ENCODE results near the gene NDUFV2. TPM values are rescaled to one million over a fixed set of nuclear protein-coding genes. Genes with fewer than 3 reads are reported as not detected.
A peak's percentile ranks its signal among the peaks of the same experiment; 100 is the strongest.

NDUFV2 gene
- total RNA-seq, 1 experiment from 2014 or later, result 211 TPM

GRCh38 chr18:9055626-9056025 lies 46.9 kb upstream of the NDUFV2 start:
- DNase-seq, result no peak
- no peaks in the 10 kb centered on the region for H3K36me3 Mint-ChIP-seq (ENCODE audit: insufficient read depth, unreplicated experiment)
- no peaks in the 10 kb centered on the region for H3K27me3 Mint-ChIP-seq (ENCODE audit: insufficient read depth, unreplicated experiment)
- ChIA-PET POLR2A (no interaction called here), CTCF (no interaction called here)
- Histone ChIP-seq H3K9me3 (peaks cover 24% of the 10 kb centered on the region), H3K4me3 (ENCODE audit: low read depth, low read length) (no peak overlapping the region), H3K27me3 (replicated peaks; ENCODE audit: control insufficient read depth, insufficient read depth, low read length) (no peaks in the 10 kb centered on the region), H3K4me1 (peaks cover 9% of the 10 kb centered on the region), H3K36me3 (ENCODE audit: control insufficient read depth, insufficient read depth, low read length) (no peaks in the 10 kb centered on the region)
- H3K4me1 Mint-ChIP-seq (ENCODE audit: low read depth, unreplicated experiment), result peaks cover 9% of the 10 kb centered on the region
- BruUV-seq (replicated peaks), result no TSS peak
- intact Hi-C loops (cut with micrococcal nuclease; ENCODE audit: unreplicated experiment), result loop anchor here (5.0 kb wide), 2 partner anchors 58 to 353 kb away; no protein-coding TSS in a partner anchor
- TF ChIP-seq, protein P1, sequence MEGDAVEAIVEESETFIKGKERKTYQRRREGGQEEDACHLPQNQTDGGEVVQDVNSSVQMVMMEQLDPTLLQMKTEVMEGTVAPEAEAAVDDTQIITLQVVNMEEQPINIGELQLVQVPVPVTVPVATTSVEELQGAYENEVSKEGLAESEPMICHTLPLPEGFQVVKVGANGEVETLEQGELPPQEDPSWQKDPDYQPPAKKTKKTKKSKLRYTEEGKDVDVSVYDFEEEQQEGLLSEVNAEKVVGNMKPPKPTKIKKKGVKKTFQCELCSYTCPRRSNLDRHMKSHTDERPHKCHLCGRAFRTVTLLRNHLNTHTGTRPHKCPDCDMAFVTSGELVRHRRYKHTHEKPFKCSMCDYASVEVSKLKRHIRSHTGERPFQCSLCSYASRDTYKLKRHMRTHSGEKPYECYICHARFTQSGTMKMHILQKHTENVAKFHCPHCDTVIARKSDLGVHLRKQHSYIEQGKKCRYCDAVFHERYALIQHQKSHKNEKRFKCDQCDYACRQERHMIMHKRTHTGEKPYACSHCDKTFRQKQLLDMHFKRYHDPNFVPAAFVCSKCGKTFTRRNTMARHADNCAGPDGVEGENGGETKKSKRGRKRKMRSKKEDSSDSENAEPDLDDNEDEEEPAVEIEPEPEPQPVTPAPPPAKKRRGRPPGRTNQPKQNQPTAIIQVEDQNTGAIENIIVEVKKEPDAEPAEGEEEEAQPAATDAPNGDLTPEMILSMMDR (IDR thresholded peaks at IDR 0.05; ENCODE audit: insufficient read depth in 1 of 2, low read depth in 1 of 2, low read length in 1 of 2, severe bottlenecking in 1 of 2, unreplicated experiment in 1 of 2), result no peak
- no peak overlapping the region for H3K27ac Mint-ChIP-seq (ENCODE audit: unreplicated experiment)
- H3K9me3 Mint-ChIP-seq (ENCODE audit: unreplicated experiment), result peaks cover 14% of the 10 kb centered on the region
- no peak overlapping the region for H3K4me3 Mint-ChIP-seq (ENCODE audit: unreplicated experiment)

DNA sequence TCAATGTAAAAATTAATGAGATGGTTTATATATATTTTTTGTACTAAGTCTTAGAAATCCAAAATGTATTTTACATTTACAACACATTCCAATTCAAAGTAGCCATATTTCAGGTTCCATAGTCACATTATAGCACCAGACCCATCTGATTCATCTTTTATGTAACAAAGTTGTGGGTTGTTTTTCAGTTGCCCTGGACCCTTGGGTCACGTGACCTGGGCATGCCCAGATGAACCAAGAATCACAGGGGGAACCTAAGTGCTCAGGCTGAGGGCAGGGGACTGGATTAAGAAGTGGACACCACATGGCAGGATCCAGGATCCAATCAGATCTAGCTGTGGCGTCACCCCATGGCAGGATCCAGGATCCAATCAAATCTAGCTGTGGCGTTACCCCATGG lies 44.9 kb upstream of the NDUFV2 start:
- TF ChIP-seq, protein P1 (IDR thresholded peaks at IDR 0.05; ENCODE audit: insufficient read depth in 1 of 2, low read depth in 1 of 2, low read length in 1 of 2, severe bottlenecking in 1 of 2, unreplicated experiment in 1 of 2), result no peak
- Histone ChIP-seq H3K4me1 (peaks cover 9% of the 10 kb centered on the region), H3K36me3 (ENCODE audit: control insufficient read depth, insufficient read depth, low read length) (no peaks in the 10 kb centered on the region), H3K4me3 (ENCODE audit: low read depth, low read length) (no peak overlapping the region), H3K27me3 (replicated peaks; ENCODE audit: control insufficient read depth, insufficient read depth, low read length) (no peaks in the 10 kb centered on the region), H3K9me3 (peaks cover 10% of the 10 kb centered on the region; the same call in 1 of the 2 replicates)
- H3K27ac Mint-ChIP-seq (ENCODE audit: unreplicated experiment), result no peak overlapping the region
- peaks cover 9% of the 10 kb centered on the region for H3K4me1 Mint-ChIP-seq (ENCODE audit: low read depth, unreplicated experiment)
- H3K36me3 Mint-ChIP-seq (ENCODE audit: insufficient read depth, unreplicated experiment), result no peaks in the 10 kb centered on the region
- intact Hi-C loops (cut with micrococcal nuclease; ENCODE audit: unreplicated experiment), result loop anchor here (5.0 kb wide), 2 partner anchors 60 to 355 kb away; no protein-coding TSS in a partner anchor
- H3K9me3 Mint-ChIP-seq (ENCODE audit: unreplicated experiment), result peaks cover 7% of the 10 kb centered on the region
- CTCF ChIA-PET, result interaction anchor here (1.0 kb wide), 1 partner anchor 350 kb away, joined by 3 read pairs; no protein-coding TSS in a partner anchor
- DNase-seq, result no peak
- no TSS peak for BruUV-seq (replicated peaks)
- no peaks in the 10 kb centered on the region for H3K27me3 Mint-ChIP-seq (ENCODE audit: insufficient read depth, unreplicated experiment)
- POLR2A ChIA-PET, result no interaction called here
- no peak overlapping the region for H3K4me3 Mint-ChIP-seq (ENCODE audit: unreplicated experiment)

GRCh38 chr18:9058406-9058805 lies 44.1 kb upstream of the NDUFV2 start:
- no peaks in the 10 kb centered on the region for H3K9me3 Mint-ChIP-seq (ENCODE audit: unreplicated experiment)
- peak overlapping the region; percentile 47 for H3K27ac Mint-ChIP-seq (ENCODE audit: unreplicated experiment)
- H3K4me1 ChIP-seq, result peaks cover 9% of the 10 kb centered on the region
- H3K4me3 ChIP-seq (ENCODE audit: low read depth, low read length), result no peak overlapping the region
- CTCF ChIA-PET, result interaction anchor here (0.6 to 1.0 kb wide), 2 partner anchors 19 to 351 kb away, joined by 3 to 6 read pairs; no protein-coding TSS in a partner anchor
- POLR2A ChIA-PET, result no interaction called here
- H3K27me3 Mint-ChIP-seq (ENCODE audit: insufficient read depth, unreplicated experiment), result no peaks in the 10 kb centered on the region
- DNase-seq, result no peak
- BruUV-seq (replicated peaks), result no TSS peak
- no peaks in the 10 kb centered on the region for H3K27me3 ChIP-seq (replicated peaks; ENCODE audit: control insufficient read depth, insufficient read depth, low read length)
- peaks cover 9% of the 10 kb centered on the region for H3K4me1 Mint-ChIP-seq (ENCODE audit: low read depth, unreplicated experiment)
- H3K36me3 ChIP-seq (ENCODE audit: control insufficient read depth, insufficient read depth, low read length), result no peaks in the 10 kb centered on the region
- no peak overlapping the region for H3K4me3 Mint-ChIP-seq (ENCODE audit: unreplicated experiment)
- H3K36me3 Mint-ChIP-seq (ENCODE audit: insufficient read depth, unreplicated experiment), result no peaks in the 10 kb centered on the region
- intact Hi-C loops (cut with micrococcal nuclease; ENCODE audit: unreplicated experiment), result loop anchor here (5.0 kb wide), 2 partner anchors 61 to 356 kb away; no protein-coding TSS in a partner anchor
- TF ChIP-seq, protein P1 (IDR thresholded peaks at IDR 0.05; ENCODE audit: insufficient read depth in 1 of 2, low read depth in 1 of 2, low read length in 1 of 2, severe bottlenecking in 1 of 2, unreplicated experiment in 1 of 2), result no peak
- H3K9me3 ChIP-seq, result peaks cover 2% of the 10 kb centered on the region; the same call in 1 of the 2 replicates
